NCI-H526 treated with DMSO at 0.1 percent for 48 hours (cell line): ENCODE results near the gene HSD17B12.
"Not testable (repeated sequence)": the region's sequence is repeated elsewhere in the genome, so short reads cannot be mapped to it uniquely, and the experiment has no call there.

Experiments
- DNase-seq: peaks from one replicate; lab custom pipeline; 2025; lab: John Stamatoyannopoulos, UW

Gene HSD17B12

DNA sequence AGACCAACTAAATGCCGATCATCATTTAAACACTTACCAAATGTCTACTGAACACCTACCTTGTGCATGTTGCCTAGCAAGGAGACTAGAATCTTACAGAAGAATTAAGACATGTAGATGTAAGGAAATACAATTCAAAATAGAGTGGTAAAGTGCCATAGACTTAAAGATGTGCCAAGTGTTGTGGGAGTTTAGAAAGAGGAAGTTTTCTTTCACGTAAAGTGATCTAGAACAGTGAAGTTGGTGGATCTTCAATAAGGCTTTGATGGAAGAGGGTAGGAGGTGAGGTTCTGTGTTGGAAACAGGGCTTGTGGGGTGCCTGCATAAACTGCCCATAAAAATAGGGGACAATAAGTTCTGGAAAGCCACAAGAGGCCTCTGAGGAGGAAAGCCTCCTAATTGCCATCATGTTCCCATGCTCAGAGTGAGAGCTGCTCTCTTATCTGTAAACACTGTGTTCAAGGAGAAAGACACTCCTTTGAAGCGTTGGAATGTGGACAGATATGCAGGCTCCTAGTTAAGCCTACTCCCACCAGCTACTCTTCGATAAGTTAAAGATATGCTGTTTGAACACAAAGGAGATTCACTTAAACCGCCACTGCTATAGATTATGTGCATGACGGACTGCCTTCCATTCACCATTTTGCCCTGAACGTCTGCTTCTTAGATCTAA is 66.7 kb downstream of the HSD17B12 start:
- no peak for DNase-seq

DNA sequence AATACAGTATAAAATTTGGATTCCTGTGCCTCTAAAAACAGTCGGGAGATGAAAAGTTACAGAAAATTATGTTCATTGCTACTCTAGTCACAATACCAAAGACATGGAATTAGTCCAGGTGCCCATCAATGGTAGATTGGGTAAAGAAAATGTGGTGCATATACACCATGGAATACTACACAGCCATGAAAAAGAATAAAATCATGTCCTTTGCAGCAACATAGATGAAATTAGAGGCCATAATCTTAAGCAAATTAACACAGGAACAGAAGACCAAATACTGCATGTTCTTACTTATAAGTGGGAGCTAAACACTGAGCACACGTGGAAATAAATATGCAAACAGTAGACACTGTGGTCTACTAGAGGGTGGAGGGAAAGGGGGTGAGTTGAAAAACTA is 67.6 kb downstream of the HSD17B12 start:
- DNase-seq, result no peak

DNA sequence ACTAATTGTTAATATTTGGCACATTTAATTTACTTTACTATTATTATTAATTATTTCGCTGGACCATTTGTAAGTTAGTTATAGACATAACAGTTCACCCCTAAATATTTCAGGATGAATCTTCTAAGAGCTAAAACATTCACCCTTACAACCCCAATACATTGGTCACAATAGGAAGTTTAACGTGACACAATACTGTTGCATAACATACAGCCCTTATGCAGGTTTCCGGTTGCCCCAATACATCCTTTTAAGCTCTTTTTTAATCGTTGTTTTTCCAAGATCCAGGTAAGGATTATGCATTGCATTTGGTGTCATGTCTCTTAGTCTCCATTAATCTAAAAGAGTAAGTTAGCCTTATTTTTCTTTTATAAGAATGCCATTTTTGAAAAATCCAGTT is 71.2 kb downstream of the HSD17B12 start:
- DNase-seq, result no peak

DNA sequence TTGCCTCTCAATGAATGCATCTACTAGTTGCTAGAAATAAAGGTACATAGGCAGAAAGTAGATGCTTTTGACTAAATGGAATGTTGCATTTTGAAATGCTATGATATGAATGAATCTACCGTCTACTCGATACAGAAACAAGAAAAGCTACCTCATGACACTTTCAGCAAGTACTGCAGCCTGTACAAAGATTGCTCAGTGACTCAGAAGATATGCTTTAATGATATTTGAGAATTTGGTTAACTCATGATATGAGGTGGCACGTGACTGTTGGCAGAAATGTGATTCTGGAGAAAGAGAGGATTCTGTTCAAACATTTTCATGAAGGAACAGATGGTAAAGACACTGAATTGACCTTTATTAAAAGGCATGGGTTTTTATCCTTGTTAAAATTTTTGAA is 76.0 kb downstream of the HSD17B12 start:
- DNase-seq, result no peak

DNA sequence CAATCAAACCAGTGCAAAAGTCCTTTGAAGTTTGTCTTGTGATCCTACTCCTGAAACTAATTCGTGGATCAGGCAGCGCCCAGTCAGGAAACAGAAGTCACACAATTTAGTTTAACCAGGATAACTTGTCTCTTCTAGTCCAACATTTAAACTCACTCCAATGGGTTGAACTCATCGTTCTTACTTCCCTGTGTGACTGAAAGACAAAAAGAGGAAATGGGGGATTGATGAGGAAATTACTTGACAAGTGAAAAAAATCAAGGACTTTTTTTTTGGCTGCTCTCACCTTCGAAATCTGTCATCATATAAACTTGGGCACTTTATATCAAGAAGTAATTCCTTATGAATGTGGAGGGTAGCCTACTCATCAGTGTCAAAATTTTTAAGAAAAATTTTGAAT is 78.4 kb downstream of the HSD17B12 start:
- DNase-seq, result no peak

DNA sequence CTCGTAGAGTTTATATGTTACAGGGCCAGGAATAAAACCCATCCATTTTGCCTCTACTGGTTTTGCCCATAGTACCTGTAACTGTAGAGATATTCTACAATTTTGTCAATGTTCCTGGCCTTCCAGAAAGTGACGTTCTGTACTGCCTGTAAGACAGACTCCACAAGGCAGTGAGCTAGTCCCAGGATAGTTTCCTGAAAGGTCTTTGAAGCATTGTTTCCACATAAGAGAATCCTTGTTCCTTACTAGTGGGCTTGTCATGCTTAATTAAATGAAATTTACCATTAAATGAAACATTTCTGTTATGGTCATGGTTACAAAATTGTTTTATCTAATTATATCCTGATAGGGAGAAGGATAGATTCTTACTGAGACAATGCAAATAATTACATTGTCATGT is 80.4 kb downstream of the HSD17B12 start:
- no peak for DNase-seq

DNA sequence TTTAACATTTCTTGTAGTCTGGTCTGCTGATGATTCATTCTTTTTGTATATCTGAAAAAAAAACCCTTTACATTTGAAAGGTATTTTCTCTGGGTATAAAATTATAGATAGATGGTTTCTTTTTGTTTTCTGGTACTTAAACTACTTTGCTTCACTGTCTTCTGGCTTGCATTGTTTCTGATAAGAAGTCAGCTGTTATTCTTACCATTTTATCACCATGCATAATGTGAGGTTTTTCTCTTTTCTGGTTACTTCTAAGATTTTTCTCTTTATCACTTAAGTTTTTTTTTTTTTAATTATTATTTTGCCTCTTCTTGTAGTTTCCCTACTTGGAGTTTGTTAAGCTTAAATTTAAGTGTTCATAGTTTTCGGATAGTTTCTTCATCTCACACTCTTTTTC is 84.7 kb downstream of the HSD17B12 start:
- no peak for DNase-seq

DNA sequence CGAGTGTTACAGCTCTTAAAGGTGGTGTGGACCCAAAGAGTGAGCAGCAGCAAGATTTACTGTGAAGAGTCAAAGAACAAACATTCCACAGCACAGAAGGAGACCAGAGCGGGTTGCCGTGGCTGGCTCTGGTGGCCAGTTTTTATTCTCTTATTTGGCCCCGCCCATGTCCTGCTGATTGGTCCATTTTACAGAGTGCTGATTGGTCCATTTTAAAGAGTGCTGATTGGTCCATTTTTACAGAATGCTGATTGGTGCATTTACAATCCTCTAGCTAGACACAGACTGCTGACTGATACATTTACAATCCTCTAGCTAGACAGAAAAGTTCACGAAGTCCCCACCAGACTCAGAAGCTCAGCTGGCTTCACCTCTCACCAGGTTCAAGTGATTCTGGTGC is 88.1 kb downstream of the HSD17B12 start:
- not testable (repeated sequence) for DNase-seq

DNA sequence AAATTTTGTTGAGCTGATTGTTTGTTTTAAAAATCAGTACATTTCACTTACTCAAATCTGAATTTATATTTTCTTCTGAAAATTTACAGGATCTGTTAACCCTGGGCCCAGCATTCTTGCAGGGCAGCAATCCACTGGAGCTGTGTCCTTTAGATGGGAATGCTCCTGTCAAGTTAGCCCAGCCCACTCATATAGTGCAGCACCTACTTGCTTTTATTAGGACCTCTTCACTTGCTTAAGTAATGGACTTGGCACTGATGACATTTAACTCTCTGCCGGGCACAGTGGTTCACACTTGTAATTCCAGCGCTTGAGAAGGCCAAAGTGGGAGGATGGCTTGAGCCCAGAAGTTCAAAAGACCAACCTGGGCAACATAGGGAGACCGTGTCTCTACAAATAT is 89.6 kb downstream of the HSD17B12 start:
- no peak for DNase-seq

DNA sequence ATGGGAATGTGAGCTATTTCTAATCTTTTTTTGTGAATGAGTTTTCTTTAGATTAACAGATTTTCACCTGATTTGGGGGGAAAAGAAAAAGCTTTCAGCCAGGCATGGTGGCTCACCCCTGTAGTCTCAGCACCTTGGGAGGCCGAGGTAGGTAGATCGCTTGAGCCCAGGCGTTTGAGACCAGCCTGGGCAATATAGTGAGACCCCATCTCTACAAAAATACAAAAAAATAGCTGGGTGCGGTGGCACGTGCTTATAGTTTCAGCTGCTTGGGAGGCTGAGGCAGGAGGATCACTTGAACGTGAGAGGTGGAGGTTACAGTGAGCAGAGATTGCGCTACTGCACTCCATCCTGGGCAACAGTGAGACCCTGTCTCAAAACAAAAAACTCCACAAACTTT is 92.2 kb downstream of the HSD17B12 start:
- DNase-seq, result no peak

DNA sequence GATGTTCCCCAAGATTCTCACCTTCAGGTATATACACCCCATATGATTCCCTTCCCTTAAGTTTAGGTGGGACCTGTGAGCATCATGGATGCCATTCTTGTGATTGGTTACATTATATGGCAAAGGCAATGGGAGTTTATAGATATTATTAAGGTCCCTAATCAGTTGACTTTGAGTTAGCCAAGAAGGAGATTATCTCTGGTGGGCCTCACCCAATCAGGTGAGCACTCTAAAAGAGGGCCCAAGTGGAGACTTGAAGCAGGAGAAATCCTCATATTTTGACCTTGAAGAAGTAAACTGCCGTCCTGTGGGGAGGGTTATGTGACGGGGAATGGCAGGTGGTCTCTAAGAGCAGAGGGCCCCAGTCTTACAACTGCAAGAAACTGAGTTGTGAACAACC is 94.2 kb downstream of the HSD17B12 start:
- no peak for DNase-seq

DNA sequence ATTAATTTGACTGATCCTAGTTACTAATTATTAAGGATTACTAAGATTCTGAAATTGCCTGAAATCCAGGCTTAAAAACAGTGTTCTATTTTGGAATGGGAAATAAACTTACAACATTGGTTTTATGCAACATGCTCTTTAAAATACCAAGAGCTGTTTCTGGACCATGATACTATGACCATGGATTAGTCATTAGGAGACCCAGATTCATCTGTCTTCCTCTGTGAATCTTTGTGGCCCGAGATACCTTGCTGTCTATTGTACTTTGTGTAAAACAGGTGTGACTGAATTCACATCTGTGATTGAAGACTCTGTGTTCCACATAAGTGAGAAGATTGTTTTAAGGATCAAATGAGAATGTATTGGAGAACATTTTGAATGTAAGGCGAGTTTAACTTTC is 98.8 kb downstream of the HSD17B12 start:
- DNase-seq, result no peak

DNA sequence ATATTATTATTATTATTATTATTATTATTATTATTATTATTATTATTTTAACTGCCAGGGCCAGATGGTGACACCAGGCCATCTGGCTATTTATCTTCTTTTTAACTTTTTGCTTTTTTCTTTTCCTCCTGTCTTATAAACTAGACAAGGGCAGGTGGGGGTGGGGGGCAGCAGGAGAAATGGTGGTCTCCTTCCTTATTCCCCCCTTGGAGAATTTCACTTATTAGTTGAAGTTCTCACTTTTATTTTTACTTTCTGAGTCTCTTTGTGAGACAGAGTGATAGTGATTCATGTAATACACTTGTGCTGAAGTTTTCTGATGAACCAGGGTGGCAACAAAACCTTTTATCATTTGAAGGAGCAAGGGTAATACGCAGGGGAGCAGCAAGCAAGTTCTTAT is 103.8 kb downstream of the HSD17B12 start:
- no peak for DNase-seq

DNA sequence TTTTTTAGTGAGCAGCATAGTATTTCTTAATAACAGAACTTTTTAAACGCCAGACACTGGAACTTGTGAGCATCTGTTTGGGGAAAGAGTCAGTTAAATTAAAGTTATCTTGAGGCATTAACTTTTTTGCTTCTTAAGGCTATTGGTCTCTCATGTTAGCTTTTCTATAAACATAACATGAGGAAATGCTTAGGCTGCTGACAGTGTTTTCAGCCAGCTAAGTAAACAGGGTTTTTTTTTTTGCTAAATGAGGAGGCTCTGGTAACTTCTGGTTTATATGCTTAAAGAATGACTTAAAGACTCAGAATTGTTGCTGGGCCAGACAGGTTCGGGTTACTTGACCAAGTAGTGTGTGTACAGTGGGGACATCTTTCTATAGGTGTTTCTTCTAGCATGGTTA is 104.3 kb downstream of the HSD17B12 start:
- no peak for DNase-seq

DNA sequence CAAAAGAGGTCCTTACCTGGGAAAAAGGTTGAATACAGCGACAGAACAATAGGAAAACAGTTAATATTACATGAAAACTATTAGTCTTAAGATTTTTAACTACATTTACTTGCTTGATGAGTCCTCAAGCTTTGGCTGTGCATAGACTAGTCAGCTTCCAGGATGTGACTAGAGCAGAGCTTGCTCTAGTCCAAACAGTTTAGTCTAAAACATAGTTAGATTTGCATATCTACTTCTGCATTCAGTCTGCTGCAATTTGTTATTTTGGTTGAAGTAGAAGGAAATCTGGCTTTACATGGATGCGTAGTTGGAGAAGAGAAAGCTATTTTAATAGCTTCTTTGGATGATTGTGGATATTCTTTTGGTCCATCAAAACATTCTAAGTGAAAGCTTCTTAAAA is 104.8 kb downstream of the HSD17B12 start:
- no peak for DNase-seq

DNA sequence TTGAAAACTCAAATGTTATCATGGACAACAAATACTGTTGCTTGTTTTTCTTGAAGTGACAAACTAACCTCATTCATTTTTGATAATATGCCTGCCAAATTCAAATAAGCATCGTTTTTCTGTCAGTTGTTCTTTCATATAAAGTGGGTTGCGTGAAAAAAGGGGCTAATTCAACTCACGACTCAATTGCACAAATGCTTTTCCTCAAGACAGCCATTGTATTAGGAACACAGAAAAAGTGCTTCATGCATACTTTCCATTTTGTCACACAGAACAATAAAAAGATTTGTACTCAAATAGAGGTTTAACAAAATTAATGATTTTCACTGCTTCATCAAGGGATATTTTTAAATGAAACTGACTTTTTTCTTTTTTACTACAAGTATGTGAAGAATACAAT is 105.5 kb downstream of the HSD17B12 start:
- DNase-seq, result no peak

DNA sequence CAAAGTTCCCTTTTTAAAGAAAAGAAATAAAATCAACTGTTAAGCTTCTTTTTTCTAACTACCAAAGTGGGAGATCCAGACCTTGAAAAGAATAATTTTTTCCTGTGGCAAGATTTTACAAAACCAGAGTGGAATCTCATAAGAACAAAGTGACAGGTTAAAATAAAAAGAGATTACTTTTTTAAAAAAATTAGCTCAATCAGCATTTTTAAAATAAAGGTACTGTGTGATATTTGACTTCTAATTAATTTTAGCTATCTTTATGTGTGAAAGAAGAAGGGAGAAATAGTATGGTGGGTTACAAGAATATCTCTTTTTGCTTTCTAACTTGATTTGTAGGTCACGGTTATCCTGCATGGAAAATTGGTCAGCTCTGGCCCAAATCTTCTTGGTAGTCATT is 107.3 kb downstream of the HSD17B12 start:
- DNase-seq, result no peak

DNA sequence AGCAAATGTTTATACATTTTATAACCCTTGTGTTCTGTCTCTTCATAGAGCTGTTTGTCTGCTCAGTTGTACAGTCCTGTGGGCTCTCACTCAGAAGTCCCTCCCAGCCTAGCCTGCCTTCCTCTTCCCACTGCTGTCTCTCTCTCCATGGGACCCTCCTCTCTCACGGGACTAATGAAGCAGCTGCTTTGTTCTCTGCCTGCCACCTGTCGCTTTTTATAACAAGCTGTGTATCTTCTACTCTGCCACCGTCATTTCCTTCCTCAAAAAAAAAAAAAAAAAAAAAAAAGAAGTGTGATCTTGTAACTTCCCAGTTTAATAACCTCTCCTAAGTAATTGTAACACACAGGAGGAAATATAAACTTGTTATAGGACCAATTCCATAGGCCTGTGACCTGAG is 107.9 kb downstream of the HSD17B12 start:
- no peak for DNase-seq

DNA sequence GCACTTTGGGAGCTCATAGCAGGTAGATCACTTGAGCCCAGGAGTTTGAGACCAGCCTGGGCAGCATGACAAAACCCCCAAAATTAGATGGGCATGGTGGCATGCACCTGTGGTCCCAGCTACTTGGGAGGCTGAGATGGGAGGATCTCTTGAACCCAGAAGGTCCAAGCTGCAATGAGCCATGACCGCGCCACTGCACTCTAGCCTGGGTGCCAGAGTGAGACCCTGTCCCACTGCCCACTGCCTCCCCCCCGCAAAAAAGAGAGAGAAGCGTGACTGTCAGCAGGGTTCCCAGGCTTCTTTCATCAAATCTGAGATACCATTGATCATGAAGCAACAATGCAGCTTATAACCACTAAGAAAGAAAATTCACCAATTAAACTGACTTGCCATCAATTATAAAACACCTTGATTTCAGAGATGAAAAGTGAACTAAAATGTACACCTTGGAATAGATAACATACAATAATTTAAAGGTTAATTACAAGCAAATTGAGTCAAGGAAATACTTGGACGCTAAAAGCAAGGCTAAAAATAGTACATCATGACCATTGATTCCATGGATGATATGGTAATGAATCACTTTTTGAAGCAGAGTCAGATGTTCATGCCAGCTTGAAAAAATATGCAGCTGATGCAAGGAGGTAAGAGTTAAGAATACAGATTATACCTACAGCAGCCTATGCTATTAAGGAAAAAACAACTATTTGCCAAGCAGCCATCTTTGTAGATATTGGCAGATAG is 109.3 kb downstream of the HSD17B12 start:
- DNase-seq, result no peak

DNA sequence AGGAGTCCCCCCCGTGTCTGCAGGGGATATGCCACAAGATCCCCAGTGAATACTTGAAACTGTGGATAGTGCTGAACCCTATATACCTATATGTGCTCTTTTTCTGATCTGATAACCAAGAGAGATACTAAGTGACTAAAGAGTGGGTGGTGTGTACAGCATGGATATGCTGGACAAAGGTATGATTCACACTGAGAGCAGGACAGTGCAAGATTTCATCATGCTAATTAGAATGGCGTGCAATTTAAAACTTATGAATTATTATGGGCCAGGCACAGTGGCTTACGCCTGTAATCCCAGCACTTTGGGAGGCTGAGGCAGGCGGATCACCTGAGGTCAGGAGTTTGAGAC is 109.9 kb downstream of the HSD17B12 start:
- no peak for DNase-seq

DNA sequence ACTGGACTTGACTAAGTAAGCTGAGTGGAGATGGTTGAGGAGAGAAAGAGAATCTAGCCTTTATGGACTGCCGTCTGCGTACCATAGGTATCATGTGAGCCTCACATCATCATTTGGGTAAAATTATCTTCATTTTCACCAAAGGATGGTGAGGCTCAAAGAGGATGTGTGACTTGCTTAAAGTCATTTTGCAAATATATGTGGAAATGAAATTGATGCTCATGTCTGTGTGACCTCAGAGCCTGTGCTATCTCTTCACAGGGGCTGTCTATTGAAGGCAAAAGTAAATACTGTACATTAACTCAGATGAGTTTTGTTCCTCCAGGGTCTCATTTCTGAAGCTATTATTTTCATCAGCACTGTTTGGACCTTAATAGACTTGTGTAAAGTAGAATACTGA is 116.8 kb downstream of the HSD17B12 start:
- DNase-seq, result no peak

DNA sequence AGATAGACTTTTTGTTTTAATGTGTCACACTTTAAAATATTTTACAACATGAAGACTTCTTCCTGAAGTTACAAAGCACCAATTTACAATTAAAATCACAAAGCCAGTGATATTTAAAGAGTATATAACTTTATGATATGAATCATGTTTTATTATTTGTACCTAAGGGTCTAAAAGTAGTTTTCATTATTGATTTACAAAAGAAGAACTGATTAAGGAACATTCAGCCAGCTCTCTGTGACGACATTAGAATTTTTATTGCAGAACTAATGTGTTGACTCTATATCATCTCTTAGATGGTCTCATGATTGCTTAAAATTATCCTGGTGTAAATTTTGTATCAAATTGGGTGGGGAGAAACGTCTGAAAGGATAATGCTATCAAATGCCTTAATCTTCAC is 117.3 kb downstream of the HSD17B12 start:
- no peak for DNase-seq

DNA sequence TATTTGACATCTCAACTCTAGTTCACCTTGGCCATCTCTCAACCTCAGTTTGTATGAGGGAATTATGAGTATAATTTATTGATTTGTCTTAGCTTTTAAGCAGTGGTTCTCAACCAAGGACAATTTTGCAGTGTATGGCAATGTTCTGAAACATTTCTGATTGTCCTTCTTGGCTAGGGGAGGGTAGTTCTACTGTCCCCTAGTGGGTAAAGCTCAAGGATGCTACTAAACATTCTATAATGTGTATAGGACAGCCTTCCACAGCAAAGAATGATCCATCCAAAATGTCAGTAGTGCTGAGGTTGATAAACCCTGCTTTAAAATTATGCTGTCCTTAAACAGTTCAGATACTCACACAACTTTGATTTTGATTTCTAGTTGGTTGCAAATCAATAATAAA is 122.0 kb downstream of the HSD17B12 start:
- DNase-seq, result no peak

DNA sequence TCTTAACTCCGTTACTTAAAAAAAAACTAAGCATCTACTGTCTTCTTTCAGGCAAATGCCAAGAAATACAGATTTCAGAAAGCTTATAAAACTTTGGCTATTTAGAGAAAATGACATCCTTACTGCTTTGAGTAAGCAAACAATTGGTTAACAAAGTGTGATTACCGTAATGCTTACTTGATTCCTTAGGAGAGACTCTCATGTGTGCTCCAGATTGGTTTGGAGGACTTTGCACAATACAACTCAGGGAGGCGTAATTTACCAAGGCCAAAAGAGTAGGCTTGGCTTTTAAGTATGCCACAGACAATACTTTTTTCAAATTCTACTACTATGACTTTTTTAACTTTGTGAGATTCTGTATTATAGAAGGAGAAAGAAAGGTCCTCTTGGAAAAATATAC is 123.2 kb downstream of the HSD17B12 start:
- DNase-seq, result no peak
